GM18519 (cell line): ENCODE results near the gene SPEF1.
A peak's percentile ranks its signal among the peaks of the same experiment; 100 is the strongest.
"Not testable (repeated sequence)": the region's sequence is repeated elsewhere in the genome, so short reads cannot be mapped to it uniquely, and the experiment has no call there.

Experiments
- ATAC-seq: cut with Tn5 transposase; IDR thresholded peaks from one replicate; pipeline ENCODE4 v1.9.1; 2021; ENCODE audit warnings: mild to moderate bottlenecking, moderate library complexity; ENCODE audit not compliant: unreplicated experiment, low FRiP score

SPEF1 gene, protein sequence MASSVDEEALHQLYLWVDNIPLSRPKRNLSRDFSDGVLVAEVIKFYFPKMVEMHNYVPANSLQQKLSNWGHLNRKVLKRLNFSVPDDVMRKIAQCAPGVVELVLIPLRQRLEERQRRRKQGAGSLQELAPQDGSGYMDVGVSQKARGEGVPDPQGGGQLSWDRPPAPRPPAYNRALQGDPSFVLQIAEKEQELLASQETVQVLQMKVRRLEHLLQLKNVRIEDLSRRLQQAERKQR

DNA sequence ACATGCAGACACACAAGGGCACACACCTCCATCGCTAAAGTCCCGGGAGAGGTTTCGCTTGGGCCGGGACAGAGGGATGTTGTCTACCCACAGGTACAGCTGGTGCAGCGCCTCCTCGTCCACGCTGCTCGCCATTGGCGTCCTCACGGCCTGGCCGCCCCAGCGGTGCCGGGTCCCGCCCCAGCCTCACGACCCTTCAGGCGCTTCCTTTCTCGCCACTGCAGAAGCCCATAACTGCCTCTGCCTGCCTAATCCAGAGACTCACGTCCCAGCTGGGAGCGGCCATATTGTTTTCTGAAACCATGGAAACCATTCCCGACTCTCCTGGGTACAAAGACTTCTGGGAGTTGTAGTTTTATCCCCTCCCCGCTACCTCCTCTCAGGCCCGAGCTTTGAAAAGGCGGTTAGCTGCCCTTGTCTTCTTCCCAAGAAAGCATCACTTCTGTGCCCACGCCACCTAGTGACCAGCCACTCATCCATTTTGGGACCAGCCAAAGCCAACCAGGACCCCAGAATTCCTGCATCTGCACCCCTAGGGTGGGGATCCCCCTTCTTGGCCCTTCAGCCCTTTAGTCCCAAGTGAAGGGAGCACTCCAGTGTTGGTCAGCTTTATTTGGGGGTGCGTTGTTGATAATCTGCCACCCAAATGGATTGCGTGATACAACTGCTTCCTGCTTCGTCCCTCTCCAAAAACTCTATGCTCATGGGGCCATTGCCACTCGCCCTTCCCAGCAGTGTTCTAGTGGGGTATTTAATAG is at the start of gene SPEF1:
TSS of gene SPEF1 (minus strand) at position 296 of the 758 bp plus-strand sequence. CDS start at position 135, 161 bp downstream.
- no peak for ATAC-seq

GRCh38 chr20:3829891-3830290 is 48.6 kb upstream of the SPEF1 start:
- not testable (repeated sequence) for ATAC-seq

- ATAC-seq: no peak
Observed at GRCh38 chr20:3828798-3829197, 47.5 kb upstream of the SPEF1 start.

GRCh38 chr20:3826420-3826819 is 45.2 kb upstream of the SPEF1 start:
- no peak for ATAC-seq

DNA sequence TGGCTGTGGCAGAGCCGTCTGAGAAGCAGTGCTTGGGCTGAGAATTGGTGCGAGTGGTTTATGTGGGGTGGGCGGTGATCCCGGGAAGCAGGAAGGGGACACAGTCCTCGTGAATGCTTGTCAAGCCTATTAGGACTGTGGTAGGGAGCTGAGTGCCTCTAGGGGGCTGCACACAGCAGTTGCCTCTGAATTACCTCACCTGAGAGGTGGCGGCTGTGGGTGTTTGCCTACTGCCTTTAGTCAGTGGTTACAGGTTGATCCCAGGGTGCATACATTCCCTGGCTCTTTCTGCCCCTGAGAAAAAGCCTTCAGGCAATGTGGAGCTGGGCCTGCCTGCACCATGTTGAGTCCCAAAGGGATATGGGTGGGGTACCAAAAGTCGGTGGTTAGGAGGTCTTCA is 44.3 kb upstream of the SPEF1 start:
- no peak for ATAC-seq

GRCh38 chr20:3823881-3824280 is 42.6 kb upstream of the SPEF1 start:
- no peak for ATAC-seq

DNA sequence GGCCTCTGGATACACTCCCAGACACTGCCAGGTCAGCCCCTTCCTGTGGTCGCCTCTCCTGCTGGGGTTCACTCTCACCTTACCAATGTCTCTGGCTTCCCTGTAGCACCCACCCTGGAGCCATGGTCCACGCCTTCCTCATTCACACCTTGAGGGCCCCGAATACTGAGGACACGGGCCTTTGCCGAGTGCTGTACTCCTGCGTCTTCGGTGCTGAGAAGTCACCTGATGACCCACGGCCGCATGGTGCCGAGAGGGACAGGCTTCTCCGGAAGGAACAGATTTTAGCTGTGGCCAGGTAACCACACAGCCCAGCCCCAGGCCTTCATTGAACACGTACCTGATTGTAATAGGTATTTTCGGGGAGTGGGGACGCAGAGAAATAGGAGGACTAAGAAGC is 40.7 kb upstream of the SPEF1 start:
- ATAC-seq: no peak

- no peak for ATAC-seq
Observed at GRCh38 chr20:3820901-3821727, 39.9 kb upstream of the SPEF1 start.

- peak; percentile 67 for ATAC-seq
Observed at GRCh38 chr20:3820048-3820900, 39.0 kb upstream of the SPEF1 start, which contains the start of gene AP5S1. Gene AP5S1, plus strand, starts transcription at chr20:3820547. Its CDS starts 1,571 bp downstream, at chr20:3822118.

DNA sequence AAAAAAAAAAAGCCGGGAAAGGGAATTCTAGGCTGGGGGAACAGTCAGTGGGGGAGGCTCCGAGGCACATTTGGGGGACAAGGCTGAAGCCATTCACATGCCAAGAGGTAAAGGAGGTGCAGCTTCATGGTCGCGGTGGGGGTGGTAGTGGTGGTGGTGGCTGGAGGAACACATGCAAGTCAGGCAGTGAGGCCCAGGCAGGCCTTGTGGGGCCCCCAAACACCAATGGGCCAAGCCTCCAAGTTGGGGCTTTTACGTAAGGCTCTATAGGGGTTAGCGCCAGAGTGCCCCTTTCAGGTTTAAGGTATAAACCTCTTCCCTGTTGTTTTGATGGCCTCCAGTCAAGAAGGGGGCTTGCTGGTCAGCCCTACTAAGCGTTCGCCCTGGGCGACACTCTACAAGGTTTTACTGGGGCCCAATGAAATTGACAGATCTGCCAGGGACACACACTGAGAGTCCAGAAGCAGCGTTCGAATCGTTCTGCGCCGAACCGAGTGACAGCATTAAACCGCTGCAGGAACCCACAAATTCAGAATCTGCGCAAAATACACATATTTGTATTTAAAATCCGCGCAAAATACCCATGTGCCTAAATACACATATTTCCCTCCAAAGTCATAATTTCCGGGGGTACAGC is 38.3 kb upstream of the SPEF1 start:
- ATAC-seq: no peak

DNA sequence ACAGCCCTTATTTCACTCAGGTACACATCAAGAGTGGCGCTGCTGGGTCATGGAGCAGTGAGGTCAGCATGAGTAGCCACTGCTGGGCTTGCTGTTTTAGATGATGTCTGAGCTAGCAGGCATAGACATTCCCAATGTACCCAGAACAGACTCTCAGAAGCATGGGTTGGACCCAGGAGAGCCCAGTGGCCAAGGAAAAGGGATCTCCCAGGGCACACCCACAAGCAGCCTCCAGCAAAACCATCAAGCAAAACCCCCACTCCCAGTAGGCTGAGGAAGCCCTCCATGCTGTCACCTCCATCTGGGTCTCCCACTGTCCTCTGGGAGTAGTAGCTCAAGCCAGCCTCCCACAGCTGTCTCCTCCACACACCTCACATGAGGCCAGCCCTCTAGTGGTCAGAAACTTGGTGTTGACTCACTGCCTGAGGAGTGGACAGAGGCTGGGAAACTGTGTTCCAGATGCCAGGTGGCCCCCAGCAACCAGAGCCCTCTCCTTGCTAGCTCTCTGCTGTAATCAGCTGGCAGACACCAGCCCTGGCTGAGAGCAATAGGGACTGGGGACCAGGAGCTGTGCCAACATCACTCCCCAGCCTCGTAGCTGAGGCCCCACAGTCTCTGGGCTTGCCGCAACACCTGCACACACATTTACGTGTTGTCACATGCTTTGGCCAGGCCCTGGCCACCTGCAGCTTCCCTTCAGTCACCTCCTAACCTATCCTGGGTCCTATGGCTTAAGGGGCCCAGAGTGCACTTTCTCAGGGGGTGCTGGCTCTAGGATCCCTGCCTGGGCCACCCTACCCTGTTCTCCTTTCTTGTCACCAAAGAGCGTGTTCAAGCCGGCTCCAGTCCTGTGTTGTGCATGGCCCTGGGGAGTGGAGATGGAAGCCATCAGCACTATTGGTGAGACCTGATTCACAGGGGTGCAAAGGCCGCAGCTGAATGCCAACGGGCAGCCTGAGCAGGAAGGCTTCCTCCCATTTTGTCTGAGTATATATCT is 37.2 kb upstream of the SPEF1 start:
- ATAC-seq: no peak

DNA sequence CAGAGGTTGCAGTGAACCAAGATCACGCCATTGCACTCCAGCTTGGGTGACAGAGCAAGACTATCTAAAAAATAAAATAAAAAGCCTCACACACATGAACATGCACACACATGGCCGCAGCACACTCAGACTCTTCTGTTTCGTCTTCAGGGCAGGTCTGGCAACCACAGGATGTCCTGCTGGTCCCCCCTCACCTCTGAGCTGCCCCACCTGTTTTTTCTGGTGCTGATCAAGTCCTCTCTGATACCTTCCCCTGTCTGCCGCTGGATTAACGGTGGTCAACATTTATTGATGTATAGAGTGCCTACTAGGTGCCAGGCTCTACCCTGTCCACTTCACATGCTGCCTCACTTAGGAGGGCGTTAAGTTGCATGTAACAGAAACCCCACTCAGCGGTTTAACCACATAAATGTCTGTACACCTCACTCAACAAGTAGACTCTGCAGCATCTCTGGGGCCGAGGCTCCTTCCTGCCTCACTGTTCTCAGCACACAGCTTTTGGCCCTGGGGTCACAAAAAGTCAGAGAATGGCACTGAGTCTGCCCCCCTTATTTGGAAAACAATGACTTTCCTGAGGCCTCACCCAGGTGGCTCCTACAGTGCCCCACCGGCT is 34.6 kb upstream of the SPEF1 start:
- ATAC-seq: no peak

GRCh38 chr20:3814928-3815495 is 33.8 kb upstream of the SPEF1 start:
- no peak for ATAC-seq

DNA sequence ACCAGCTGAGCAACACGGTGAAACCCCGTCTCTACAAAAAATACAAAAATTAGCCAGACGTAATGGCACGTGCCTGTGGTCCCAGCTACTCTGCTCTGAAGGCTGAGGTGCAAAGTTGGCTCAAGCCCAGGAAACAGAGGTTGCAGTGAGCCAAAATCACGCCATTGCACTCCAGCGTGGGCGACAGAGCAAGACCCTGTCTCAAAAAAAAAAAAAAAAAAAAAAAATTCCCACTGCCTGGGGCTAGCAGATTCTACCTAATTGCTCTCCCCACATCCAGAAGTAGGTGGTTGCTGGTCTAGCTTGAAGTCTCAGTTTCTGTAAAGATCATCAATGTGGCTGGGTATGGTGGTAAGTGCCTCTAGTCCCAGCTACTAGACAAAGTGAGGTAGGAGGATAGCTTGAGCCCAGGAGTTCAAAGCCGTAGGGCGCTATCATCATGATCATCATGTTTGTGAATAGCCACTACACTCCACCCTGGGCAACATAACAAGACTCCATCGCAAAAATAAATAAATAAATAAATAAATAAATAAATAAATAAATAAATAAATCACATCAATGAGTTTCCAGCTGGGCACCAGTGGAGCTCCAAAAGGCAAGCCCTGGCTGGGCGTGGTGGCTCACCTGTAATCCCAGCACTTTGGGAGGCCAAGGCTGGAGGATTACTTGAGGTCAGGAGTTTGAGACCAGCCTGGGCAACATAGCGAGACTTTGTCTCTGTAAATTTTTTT is 32.8 kb upstream of the SPEF1 start:
- ATAC-seq: no peak

- no peak for ATAC-seq
Observed at GRCh38 chr20:3812975-3813847, 32.0 kb upstream of the SPEF1 start.

DNA sequence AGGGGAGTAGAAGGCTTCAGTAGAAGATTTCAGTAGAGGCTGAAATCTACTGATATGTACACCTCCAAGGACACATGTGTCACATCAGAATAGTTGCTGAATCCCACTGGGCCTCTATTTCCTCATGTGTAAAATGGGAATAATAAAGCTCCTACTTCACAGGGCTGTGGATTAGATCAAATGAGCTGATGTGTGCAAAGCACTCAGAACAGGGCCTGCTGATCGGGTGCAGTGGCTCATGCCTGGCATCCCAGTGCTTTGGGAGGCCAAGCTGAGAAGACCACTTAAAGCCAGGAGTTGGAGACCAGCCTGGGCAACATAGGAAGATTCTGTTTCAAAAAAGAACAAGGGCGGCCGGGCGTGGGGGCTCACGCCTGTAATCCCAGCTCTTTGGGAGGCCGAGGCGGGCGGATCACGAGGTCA is 31.0 kb upstream of the SPEF1 start:
- no peak for ATAC-seq
